Naive thymus-derived CD4-positive, alpha-beta T cell (primary cell): ENCODE data around the gene CDX2. TPM values are rescaled to one million over a fixed set of nuclear protein-coding genes. Genes with fewer than 3 reads are reported as not detected.

Experiments
- ATAC-seq: fragments of 150-1000 bp; cut with Tn5 transposase; 2 replicates; pipeline ENCODE4 v1.10.0; 2021; ENCODE audit warnings: mild to moderate bottlenecking, moderate library complexity
- CTCF ChIA-PET: fragments of 350-600 bp; sonication (Branson Sonifier 250); formaldehyde crosslinking; loops from one replicate; lab custom pipeline; 2021; ENCODE audit warnings: antibody characterized with exemption; lab: Charles Lee
- POLR2A ChIA-PET: fragments of 350-600 bp; sonication (Branson Sonifier 250); formaldehyde crosslinking; loops from one replicate; lab custom pipeline; 2021; ENCODE audit warnings: antibody characterized with exemption, inconsistent platforms; lab: Charles Lee
- DNase-seq, 9 donors: peaks; one replicate each; pipeline versions ENCODE4 v3.0.0 to v3.0.0-alpha.2; 2020 to 2022; ENCODE audit warnings: mixed read lengths in 1 of 9
- H3K27ac ChIP-seq: one replicate; pipeline ENCODE4 v1.7.0; 2013; ENCODE audit warnings: mild to moderate bottlenecking, low read depth, low read length, moderate library complexity
- H3K27me3 ChIP-seq, 2 donors: one replicate each; pipeline ENCODE4 v1.7.0; 2013; ENCODE audit warnings: low read length in 2 of 2, mild to moderate bottlenecking in 2 of 2, moderate library complexity in 2 of 2; ENCODE audit not compliant: control insufficient read depth in 2 of 2, insufficient read depth in 2 of 2
- H3K36me3 ChIP-seq, 3 experiments: 1 replicate in 2 of 3; 2 replicates in 1 of 3; pipeline ENCODE4 v1.7.0; 2013; ENCODE audit warnings: low read length in 3 of 3, mild to moderate bottlenecking in 3 of 3, moderate library complexity in 1 of 3; ENCODE audit not compliant: insufficient read depth in 3 of 3, control insufficient read depth in 2 of 3
- H3K4me1 ChIP-seq, 2 donors: one replicate each; pipeline ENCODE4 v1.7.0; 2013; ENCODE audit warnings: low read length in 2 of 2, mild to moderate bottlenecking in 2 of 2, moderate library complexity in 1 of 2; ENCODE audit not compliant: control insufficient read depth in 2 of 2, insufficient read depth in 2 of 2
- H3K4me3 ChIP-seq: 2 replicates; pipeline ENCODE4 v1.7.0; 2013; ENCODE audit warnings: mild to moderate bottlenecking, low read length
- H3K9me3 ChIP-seq, 3 experiments: 1 replicate in 2 of 3; 2 replicates in 1 of 3; pipeline ENCODE4 v1.7.0; 2013; ENCODE audit warnings: low read length in 3 of 3; ENCODE audit not compliant: control insufficient read depth in 2 of 3
- H3K27ac Mint-ChIP-seq, 9 donors: one replicate each; pipeline ENCODE4 v1.8.0; 2020 to 2022; ENCODE audit warnings: mixed read lengths in 9 of 9, mild to moderate bottlenecking in 8 of 9, moderate library complexity in 5 of 9, inconsistent platforms in 2 of 9
- H3K27me3 Mint-ChIP-seq, 5 donors: one replicate each; pipeline ENCODE4 v1.8.0; 2021 to 2022; ENCODE audit warnings: mixed read lengths in 5 of 5, mild to moderate bottlenecking in 1 of 5
- H3K36me3 Mint-ChIP-seq, 5 donors: one replicate each; pipeline ENCODE4 v1.8.0; 2020 to 2022; ENCODE audit warnings: mixed read lengths in 5 of 5, mild to moderate bottlenecking in 3 of 5, inconsistent platforms in 1 of 5
- H3K4me1 Mint-ChIP-seq, 7 donors: one replicate each; pipeline ENCODE4 v1.8.0; 2020 to 2022; ENCODE audit warnings: mixed read lengths in 7 of 7, mild to moderate bottlenecking in 3 of 7, inconsistent platforms in 1 of 7
- H3K4me3 Mint-ChIP-seq, 10 donors: one replicate each; pipeline ENCODE4 v1.8.0; 2020 to 2022; ENCODE audit warnings: mild to moderate bottlenecking in 10 of 10, mixed read lengths in 10 of 10, moderate library complexity in 6 of 10, inconsistent platforms in 2 of 10
- H3K9me3 Mint-ChIP-seq, 11 donors: one replicate each; pipeline ENCODE4 v1.8.0; 2020 to 2022; ENCODE audit warnings: mixed read lengths in 11 of 11, mild to moderate bottlenecking in 4 of 11, inconsistent platforms in 1 of 11, moderate library complexity in 1 of 11
- intact Hi-C, 2 donors: fragments of 100-400 bp; cut with micrococcal nuclease; formaldehyde crosslinking; loops; one replicate each; pipeline ENCODE4 v1.15.1; 2023
- polyA plus RNA-seq, 2 donors: library from polyadenylated mRNA; unstranded; fragments of 300-500 nt; fragmentation: Illumina TruSeq; gene quantifications; one replicate each; pipeline ENCODE4 v1.2.3, GENCODE V29; 2021
- total RNA-seq, 6 experiments: library from RNA in 5 of 6; stranded (reverse) in 5 of 6; gene quantifications; 1 replicate in 5 of 6; 2 replicates in 1 of 6; pipeline ENCODE4 v1.2.3 and lab custom pipeline; 2021 to 2026

The CDX2 gene
- total and polyA plus RNA-seq, 7 experiments from 2014 or later = not detected

DNA sequence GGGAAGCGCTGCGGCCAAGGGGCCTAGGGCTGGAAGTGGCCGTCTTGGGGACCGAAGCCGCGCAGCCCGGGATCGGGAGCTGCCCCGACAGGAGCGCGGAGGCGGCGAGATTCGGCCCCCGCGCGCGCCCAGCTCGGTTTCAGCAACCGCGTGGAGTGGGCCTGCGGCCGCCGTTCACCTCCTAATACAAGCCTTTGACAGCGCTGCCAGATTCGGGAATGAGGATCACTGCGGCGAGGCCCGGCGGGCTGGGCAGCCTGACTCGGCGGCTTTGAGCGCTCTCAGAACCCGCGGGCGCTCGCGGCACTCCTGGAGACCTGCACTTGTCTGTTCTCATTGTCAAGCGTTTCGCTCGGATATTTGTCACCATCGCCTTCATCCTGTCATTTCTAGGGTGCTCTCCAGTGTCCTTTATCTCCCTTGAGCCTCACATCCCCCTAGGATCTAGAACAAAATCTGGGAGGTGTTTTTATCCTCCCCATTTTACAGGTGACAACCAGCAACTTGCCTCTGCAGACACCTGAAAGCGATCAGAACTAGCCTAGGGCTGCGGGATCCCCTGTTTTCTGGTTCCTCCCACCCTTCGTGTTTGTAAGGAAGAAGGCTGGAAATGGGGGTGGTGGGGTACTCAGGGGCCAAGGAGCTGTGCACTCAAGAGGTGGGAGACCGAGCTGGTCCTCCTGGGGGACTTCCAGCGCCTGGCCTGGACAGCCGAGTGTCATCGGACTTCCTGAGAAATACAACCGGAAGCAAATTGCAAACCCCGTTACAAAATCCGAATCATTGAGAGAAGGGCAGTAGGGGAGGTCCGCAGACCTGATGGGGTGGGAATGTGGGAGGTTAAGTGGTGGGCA lies 1.5 kb upstream of the CDX2 start:
- ATAC-seq (no peak), DNase-seq (no peak)
- Mint-ChIP-seq H3K27me3 (peaks cover 73 to 87% (median 80%) of the 10 kb centered on the region in 5 donors), H3K4me3 (peak overlapping the region in 3 of 10 donors; percentile 21 to 73 (median 29)), H3K4me1 (peaks cover 6 to 30% (median 21%) of the 10 kb centered on the region in 7 donors), H3K27ac (peak overlapping the region in 1 of 9 donors; percentile 33), H3K9me3 (peaks cover 0 to 1% (median 0%) of the 10 kb centered on the region in 11 donors), H3K36me3 (no peaks in the 10 kb centered on the region)
- POLR2A ChIA-PET = no interaction called here
- Histone ChIP-seq H3K27me3 (peaks cover 5% of the 10 kb centered on the region in 2 donors), H3K4me3 (no peak overlapping the region), H3K27ac (no peak overlapping the region), H3K9me3 (no peaks in the 10 kb centered on the region), H3K36me3 (no peaks in the 10 kb centered on the region), H3K4me1 (no peaks in the 10 kb centered on the region)
- CTCF ChIA-PET = interaction anchor here (1.0 kb wide), 1 partner anchor 29 kb away, joined by 3 read pairs; no protein-coding TSS in a partner anchor
- intact Hi-C loops = no loop called here

DNA sequence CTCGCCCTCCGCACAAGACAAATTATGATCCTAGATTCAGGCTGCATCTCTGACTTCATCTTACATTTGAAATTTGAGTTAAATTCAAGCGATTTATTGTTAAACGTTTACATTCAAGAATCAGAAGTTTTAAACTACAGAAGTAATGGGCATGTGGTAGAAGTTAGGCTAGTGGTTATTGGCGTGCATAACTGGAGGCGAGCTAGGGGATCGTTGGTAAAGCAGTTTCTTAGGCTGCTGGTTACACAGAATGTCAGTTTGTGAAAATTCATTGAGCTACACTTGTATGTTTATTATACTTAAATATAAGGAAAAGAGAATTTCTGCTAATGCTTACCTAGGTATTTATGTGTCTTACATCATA lies 733 bp upstream of the CDX2 start:
- Mint-ChIP-seq H3K4me1 (peaks cover 6 to 30% (median 21%) of the 10 kb centered on the region in 7 donors), H3K9me3 (peaks cover 0 to 1% (median 0%) of the 10 kb centered on the region in 11 donors), H3K4me3 (peak overlapping the region in 6 of 10 donors; percentile 2 to 73 (median 22)), H3K27me3 (peaks cover 73 to 87% (median 80%) of the 10 kb centered on the region in 5 donors), H3K27ac (peak overlapping the region in 1 of 9 donors; percentile 16), H3K36me3 (no peaks in the 10 kb centered on the region)
- Histone ChIP-seq H3K27me3 (peaks cover 4 to 5% of the 10 kb centered on the region in 2 donors), H3K9me3 (no peaks in the 10 kb centered on the region), H3K4me1 (no peaks in the 10 kb centered on the region), H3K36me3 (no peaks in the 10 kb centered on the region), H3K27ac (no peak overlapping the region), H3K4me3 (no peak overlapping the region)
- intact Hi-C loops = loop anchor here in 1 of 2 donors (2.0 to 5.0 kb wide), 2 partner anchors 47 to 183 kb away; no protein-coding TSS in a partner anchor
- ATAC-seq (no peak), DNase-seq (no peak)
- ChIA-PET CTCF (interaction anchor here (1.0 kb wide), 1 partner anchor 28 kb away, joined by 3 read pairs; no protein-coding TSS in a partner anchor), POLR2A (no interaction called here)

DNA sequence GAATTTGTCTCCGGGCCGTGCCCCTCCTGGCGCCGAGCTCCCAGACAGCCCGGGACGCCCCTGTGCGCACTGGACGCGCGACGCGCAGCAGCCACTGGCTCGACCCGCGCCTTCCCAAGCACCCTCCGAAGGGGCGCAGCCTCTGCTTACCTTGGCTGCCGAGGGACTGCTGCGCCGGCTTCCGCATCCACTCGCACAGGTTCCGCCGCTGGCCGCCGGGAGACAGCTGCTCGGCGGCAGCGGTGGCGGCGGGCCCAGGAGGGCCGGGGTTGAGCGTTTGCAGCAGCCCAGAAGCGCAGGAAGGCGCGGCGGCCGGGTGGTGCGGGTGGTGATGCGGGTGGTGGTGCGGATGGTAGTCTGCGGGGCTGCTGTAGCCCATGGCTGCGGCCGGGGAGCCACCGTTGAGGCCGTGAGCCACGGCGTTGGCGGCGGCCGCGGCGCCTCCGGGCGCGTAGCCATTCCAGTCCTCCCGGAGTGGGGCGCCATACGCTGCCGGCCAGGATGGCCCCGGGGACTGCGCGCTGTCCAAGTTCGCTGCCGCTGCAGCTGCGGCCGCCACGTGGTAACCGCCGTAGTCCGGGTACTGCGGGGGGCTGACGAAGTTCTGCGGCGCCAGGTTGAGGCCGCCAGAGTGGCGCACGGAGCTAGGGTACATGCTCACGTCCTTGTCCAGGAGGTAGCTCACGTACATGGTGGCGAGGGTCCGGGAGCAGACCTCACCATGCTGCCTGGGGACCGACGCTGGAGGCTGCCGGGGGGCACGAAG lies 616 bp downstream of the CDX2 start:
- DNase-seq (no peak), ATAC-seq (no peak)
- ChIA-PET CTCF (no interaction called here), POLR2A (no interaction called here)
- Histone ChIP-seq H3K27ac (no peak overlapping the region), H3K36me3 (no peaks in the 10 kb centered on the region), H3K4me3 (no peak overlapping the region), H3K9me3 (no peaks in the 10 kb centered on the region), H3K4me1 (no peaks in the 10 kb centered on the region), H3K27me3 (peaks cover 5 to 7% of the 10 kb centered on the region in 2 donors)
- no peaks in the 10 kb centered on the region for H3K36me3 Mint-ChIP-seq
- no peak overlapping the region for H3K27ac Mint-ChIP-seq
- peaks cover 67 to 87% (median 79%) of the 10 kb centered on the region in 5 donors for H3K27me3 Mint-ChIP-seq
- H3K9me3 Mint-ChIP-seq = peaks cover 0 to 1% (median 0%) of the 10 kb centered on the region in 11 donors
- intact Hi-C loops = loop anchor here in 1 of 2 donors (2.0 to 5.0 kb wide), 2 partner anchors 46 to 181 kb away; no protein-coding TSS in a partner anchor
- peak overlapping the region in 3 of 10 donors; percentile 16 to 73 (median 62) for H3K4me3 Mint-ChIP-seq
- H3K4me1 Mint-ChIP-seq = peaks cover 6 to 30% (median 21%) of the 10 kb centered on the region in 7 donors

- Mint-ChIP-seq H3K27me3 (peaks cover 60 to 84% (median 78%) of the 10 kb centered on the region in 5 donors), H3K4me3 (peak overlapping the region in 6 of 10 donors; percentile 54 to 76 (median 61)), H3K4me1 (peaks cover 6 to 30% (median 21%) of the 10 kb centered on the region in 7 donors), H3K27ac (peak overlapping the region in 1 of 9 donors; percentile 65), H3K36me3 (no peaks in the 10 kb centered on the region), H3K9me3 (peaks cover 0 to 1% (median 0%) of the 10 kb centered on the region in 11 donors)
- no peaks in the 10 kb centered on the region for H3K4me1 ChIP-seq
- H3K36me3 ChIP-seq = no peaks in the 10 kb centered on the region
- CTCF ChIA-PET = no interaction called here
- POLR2A ChIA-PET = no interaction called here
- no peak overlapping the region for H3K4me3 ChIP-seq
- ATAC-seq (no peak), DNase-seq (no peak)
- intact Hi-C loops = loop anchor here in 1 of 2 donors (2.0 to 5.0 kb wide), 2 partner anchors 45 to 181 kb away; no protein-coding TSS in a partner anchor
- H3K27me3 ChIP-seq = peaks cover 5 to 7% of the 10 kb centered on the region in 2 donors
- H3K9me3 ChIP-seq = no peaks in the 10 kb centered on the region
- H3K27ac ChIP-seq = no peak overlapping the region
Observed at GRCh38 chr13:27967736-27968315, 1.3 kb downstream of the CDX2 start.

DNA sequence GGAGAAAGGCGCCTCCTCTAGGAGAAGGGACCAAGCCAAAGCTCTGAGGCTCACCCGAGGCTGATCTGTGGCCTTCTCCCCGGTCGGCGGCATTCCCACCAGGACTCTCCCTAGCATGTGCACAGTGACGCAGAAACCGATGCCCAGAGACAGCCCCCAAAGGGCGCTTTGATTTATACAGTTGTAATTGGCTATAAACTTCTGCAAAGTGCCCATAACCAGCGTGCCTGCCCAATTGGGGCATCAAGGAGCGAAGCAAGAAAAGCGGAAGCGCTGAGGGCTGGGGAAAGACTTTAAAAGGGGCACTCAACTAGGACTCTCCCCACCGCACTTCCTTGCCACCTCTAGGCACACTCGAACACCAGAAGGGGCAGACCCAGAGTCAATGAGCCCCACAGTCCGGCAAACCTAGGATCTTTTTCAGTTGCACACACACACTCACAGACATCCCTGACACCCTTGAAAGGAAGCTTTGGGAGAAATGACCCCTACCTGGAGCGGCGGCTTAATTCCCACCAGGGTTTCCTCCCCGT lies 1.8 kb downstream of the CDX2 start:
- H3K27ac Mint-ChIP-seq = peak overlapping the region in 1 of 9 donors; percentile 42
- ATAC-seq (no peak), DNase-seq (no peak)
- peak overlapping the region in 4 of 10 donors; percentile 54 to 73 (median 58) for H3K4me3 Mint-ChIP-seq
- H3K27me3 Mint-ChIP-seq = peaks cover 65 to 83% (median 82%) of the 10 kb centered on the region in 5 donors
- no peak overlapping the region for H3K4me3 ChIP-seq
- H3K36me3 ChIP-seq = no peaks in the 10 kb centered on the region
- H3K27ac ChIP-seq = no peak overlapping the region
- no peaks in the 10 kb centered on the region for H3K4me1 ChIP-seq
- no peaks in the 10 kb centered on the region for H3K9me3 ChIP-seq
- intact Hi-C loops = loop anchor here in 1 of 2 donors (5.0 kb wide), 1 partner anchor 180 kb away; no protein-coding TSS in a partner anchor
- peaks cover 0 to 1% (median 0%) of the 10 kb centered on the region in 11 donors for H3K9me3 Mint-ChIP-seq
- ChIA-PET CTCF (no interaction called here), POLR2A (no interaction called here)
- no peaks in the 10 kb centered on the region for H3K36me3 Mint-ChIP-seq
- H3K4me1 Mint-ChIP-seq = peaks cover 6 to 30% (median 21%) of the 10 kb centered on the region in 7 donors
- H3K27me3 ChIP-seq = peaks cover 5 to 11% of the 10 kb centered on the region in 2 donors
